Panc1 (cell line): ENCODE measurements around the gene FRYL. TPM values are rescaled to one million over a fixed set of nuclear protein-coding genes. Genes with fewer than 3 reads are reported as not detected.

Experiments
- ATAC-seq: fragments of 200-7000 bp; cut with Tn5 transposase; 2 replicates; pipeline ENCODE4 v1.9.1; 2020; ENCODE audit warnings: mild to moderate bottlenecking, moderate library complexity
- BruUV-seq: library from RNA; stranded (reverse); fragments of 400-500 nt; replicated peaks from 2 replicates; lab custom pipeline; 2021; lab: Mats Ljungman, UMichigan
- CTCF ChIA-PET: fragments of 300-600 bp; sonication (Branson Sonifier 250); formaldehyde crosslinking; loops from one replicate; lab custom pipeline; 2022; ENCODE audit warnings: antibody characterized with exemption; lab: Charles Lee
- POLR2A ChIA-PET: fragments of 300-600 bp; sonication (Branson Sonifier 250); formaldehyde crosslinking; loops from one replicate; lab custom pipeline; 2022; ENCODE audit warnings: antibody characterized with exemption; lab: Charles Lee
- DNase-seq: peaks from one replicate; pipeline ENCODE4 v3.0.0-alpha.2; 2010; ENCODE audit warnings: low read depth, low spot score
- H3K27ac ChIP-seq: 2 replicates; pipeline ENCODE4 v1.5.1; 2011; ENCODE audit warnings: mild to moderate bottlenecking, low read length, inconsistent platforms
- H3K27me3 ChIP-seq: fragments of 200-500 bp; sonication (Bioruptor generic); 2 replicates; pipeline ENCODE4 v1.6.0; 2014; ENCODE audit warnings: low read length, inconsistent platforms; ENCODE audit not compliant: control insufficient read depth, insufficient read depth
- H3K36me3 ChIP-seq: fragments of 200-500 bp; sonication (Bioruptor generic); 2 replicates; pipeline ENCODE4 v1.5.1; 2014; ENCODE audit warnings: inconsistent platforms, mild to moderate bottlenecking, low read length, moderate library complexity; ENCODE audit not compliant: control insufficient read depth, insufficient read depth
- H3K4me1 ChIP-seq: 2 replicates; pipeline ENCODE4 v1.5.1; 2011; ENCODE audit warnings: inconsistent platforms, mild to moderate bottlenecking, low read length, moderate library complexity; ENCODE audit not compliant: control insufficient read depth, insufficient read depth
- H3K4me3 ChIP-seq, 2 experiments: 2 replicates each; pipeline ENCODE4 v1.5.1; 2011 to 2012; ENCODE audit warnings: low read depth in 2 of 2, low read length in 2 of 2, mild to moderate bottlenecking in 2 of 2, inconsistent platforms in 1 of 2, moderate library complexity in 1 of 2
- H3K9me3 ChIP-seq: fragments of 200-500 bp; sonication (Bioruptor generic); 2 replicates; pipeline ENCODE4 v1.5.1; 2014; ENCODE audit warnings: low read depth, mild to moderate bottlenecking, inconsistent platforms, low read length, moderate library complexity; ENCODE audit not compliant: control insufficient read depth, insufficient read depth
- CTCF ChIP-seq: fragments of 450-650 bp; IDR thresholded peaks from 2 replicates; pipeline ENCODE4 v1.5.1; 2017; ENCODE audit warnings: mild to moderate bottlenecking
- POLR2AphosphoS5 ChIP-seq: IDR thresholded peaks from 2 replicates; pipeline ENCODE4 v1.6.1; 2012; ENCODE audit warnings: mild to moderate bottlenecking, low read depth, low read length, moderate library complexity
- REST ChIP-seq, 2 experiments: IDR thresholded peaks; 2 replicates each; pipeline ENCODE4 v1.6.1; 2011 to 2012; ENCODE audit warnings: low read depth in 2 of 2, control low read depth in 1 of 2, low read length in 1 of 2, mild to moderate bottlenecking in 1 of 2, moderate library complexity in 1 of 2; ENCODE audit not compliant: insufficient read depth in 1 of 2
- SIN3A ChIP-seq: IDR thresholded peaks from 2 replicates; pipeline ENCODE4 v1.6.1; 2012; ENCODE audit warnings: low read depth, mild to moderate bottlenecking, low read length, moderate library complexity, borderline replicate concordance; ENCODE audit not compliant: insufficient read depth
- TCF7L2 ChIP-seq: IDR thresholded peaks from 2 replicates; pipeline ENCODE4 v1.6.1; 2011; ENCODE audit warnings: mild to moderate bottlenecking, low read depth, low read length, inconsistent platforms
- in situ Hi-C: cut with HindIII; loops from 2 replicates; pipeline ENCODE4 v1.10.0; 2016; ENCODE audit warnings: low sequenced_read_pairs, low pct_unique_long_range_greater_than_20kb
- intact Hi-C: fragments of 100-400 bp; cut with micrococcal nuclease; formaldehyde crosslinking; loops from one replicate; pipeline ENCODE4 v1.10.0; 2022; ENCODE audit not compliant: unreplicated experiment
- total RNA-seq: library from RNA; stranded (reverse); gene quantifications from one replicate; pipeline ENCODE4 v1.2.1, GENCODE V29; 2021; ENCODE audit not compliant: unreplicated experiment

Gene FRYL
- total RNA-seq, 1 experiment from 2014 or later, result 47.5 TPM

DNA sequence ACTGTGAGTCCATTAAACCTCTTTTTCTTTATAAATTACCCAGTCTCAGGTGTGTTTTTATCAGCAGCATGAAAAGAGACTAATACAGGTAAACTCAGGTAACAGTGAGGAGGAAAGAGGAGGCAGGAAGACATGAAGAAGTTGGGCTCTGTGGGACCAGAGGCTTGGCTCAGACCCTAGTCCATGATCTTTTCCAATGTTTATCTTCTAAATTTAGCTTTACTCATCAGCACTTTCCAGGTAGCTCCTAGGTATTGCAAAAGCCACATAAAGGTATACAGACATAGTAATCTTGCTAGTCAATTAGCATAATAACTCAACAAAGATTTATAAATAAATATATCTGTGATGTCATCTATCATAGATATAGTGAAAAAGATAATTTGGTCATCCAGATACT lies 11.2 kb upstream of the FRYL start:
- POLR2A ChIA-PET, result no interaction called here
- TF ChIP-seq TCF7L2 (no peak), POLR2AphosphoS5 (no peak), SIN3A (no peak), CTCF (no peak), REST (IDR thresholded peaks at IDR 0.05; ENCODE audit: insufficient read depth in 1 of 2, low read depth in 2 of 2, low read length in 1 of 2) (no peak)
- in situ Hi-C loops, result no loop called here
- intact Hi-C loops, result no loop called here
- BruUV-seq, result no TSS peak
- DNase-seq, result no peak
- Histone ChIP-seq H3K36me3 (no peaks in the 10 kb centered on the region), H3K4me1 (no peaks in the 10 kb centered on the region), H3K27ac (no peak overlapping the region), H3K9me3 (no peaks in the 10 kb centered on the region), H3K27me3 (no peaks in the 10 kb centered on the region), H3K4me3 (no peak overlapping the region)
- CTCF ChIA-PET, result no interaction called here
- no peak for ATAC-seq

DNA sequence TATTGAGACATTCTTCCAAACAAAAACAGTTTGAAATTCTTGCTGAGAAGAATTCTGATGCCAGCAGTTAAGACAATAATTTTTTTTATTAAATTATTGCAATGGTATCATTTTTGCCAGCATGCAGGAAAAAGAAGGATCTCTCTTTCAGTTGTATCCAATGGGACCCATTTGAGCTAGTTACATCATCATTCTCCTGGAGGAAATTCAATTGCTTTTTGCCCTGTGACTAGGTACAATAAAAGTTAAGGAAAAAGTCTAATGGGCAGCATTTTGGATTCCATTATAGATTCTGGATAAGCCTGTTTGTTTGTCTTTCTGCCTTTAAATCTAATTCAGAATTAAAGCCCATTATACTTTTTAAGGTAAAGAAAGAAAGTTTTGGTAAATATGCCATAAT lies 10.5 kb upstream of the FRYL start:
- in situ Hi-C loops, result no loop called here
- no TSS peak for BruUV-seq
- TF ChIP-seq REST (IDR thresholded peaks at IDR 0.05; ENCODE audit: insufficient read depth in 1 of 2, low read depth in 2 of 2, low read length in 1 of 2), result no peak
- no peak for TF ChIP-seq CTCF
- no peak for TF ChIP-seq SIN3A
- TF ChIP-seq TCF7L2, result no peak
- no peak for TF ChIP-seq POLR2AphosphoS5

More for the DNA sequence above, 10.5 kb upstream of the FRYL start:
- CTCF ChIA-PET, result no interaction called here
- intact Hi-C loops, result no loop called here
- POLR2A ChIA-PET, result no interaction called here
- Histone ChIP-seq H3K27ac (no peak overlapping the region), H3K9me3 (no peaks in the 10 kb centered on the region), H3K36me3 (no peaks in the 10 kb centered on the region), H3K4me3 (no peak overlapping the region), H3K27me3 (no peaks in the 10 kb centered on the region), H3K4me1 (no peaks in the 10 kb centered on the region)
- ATAC-seq (no peak), DNase-seq (no peak)
